Fibroblast of skin of right biceps (primary cell): ENCODE data around the gene UBALD1.

Experiments used
- DNase-seq: peaks from one replicate; pipeline ENCODE4 v3.0.0-alpha.2; 2013

Gene UBALD1

GRCh38 chr16:4613636-4614570, 785 bp downstream of the UBALD1 start:
- peak; percentile 42 for DNase-seq

GRCh38 chr16:4612977-4613635, 1.6 kb downstream of the UBALD1 start:
- DNase-seq: no peak

GRCh38 chr16:4612474-4612931, 2.2 kb downstream of the UBALD1 start:
- DNase-seq: no peak

- peak; percentile 13 for DNase-seq
Observed at GRCh38 chr16:4611337-4612021, 3.2 kb downstream of the UBALD1 start.

GRCh38 chr16:4610011-4611005, 4.4 kb downstream of the UBALD1 start:
- DNase-seq: no peak

- DNase-seq: no peak
Observed at GRCh38 chr16:4609200-4610010, 5.3 kb downstream of the UBALD1 start.

DNA sequence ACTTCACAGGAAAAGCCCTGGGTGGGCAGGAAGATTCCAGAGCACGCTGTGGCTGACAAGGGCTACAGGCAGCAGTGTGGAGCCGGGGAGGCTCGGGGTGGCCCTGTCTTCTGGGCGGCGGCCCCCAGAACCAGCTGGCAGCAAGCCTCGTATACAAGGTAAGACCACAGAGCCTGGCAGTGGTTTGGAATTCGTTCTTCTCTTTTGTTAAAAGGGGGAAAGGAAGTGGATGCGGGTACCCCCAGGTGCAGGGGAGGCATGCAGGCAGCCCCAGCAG, 6.0 kb downstream of the UBALD1 start:
- DNase-seq: no peak

- DNase-seq: no peak
Observed at GRCh38 chr16:4607841-4608703, 6.6 kb downstream of the UBALD1 start.

GRCh38 chr16:4606354-4606753, 8.3 kb downstream of the UBALD1 start:
- no peak for DNase-seq

- DNase-seq: no peak
Observed at GRCh38 chr16:4604401-4604800, 10.3 kb downstream of the UBALD1 start.

GRCh38 chr16:4603624-4604170, 11.0 kb downstream of the UBALD1 start:
- no peak for DNase-seq

DNA sequence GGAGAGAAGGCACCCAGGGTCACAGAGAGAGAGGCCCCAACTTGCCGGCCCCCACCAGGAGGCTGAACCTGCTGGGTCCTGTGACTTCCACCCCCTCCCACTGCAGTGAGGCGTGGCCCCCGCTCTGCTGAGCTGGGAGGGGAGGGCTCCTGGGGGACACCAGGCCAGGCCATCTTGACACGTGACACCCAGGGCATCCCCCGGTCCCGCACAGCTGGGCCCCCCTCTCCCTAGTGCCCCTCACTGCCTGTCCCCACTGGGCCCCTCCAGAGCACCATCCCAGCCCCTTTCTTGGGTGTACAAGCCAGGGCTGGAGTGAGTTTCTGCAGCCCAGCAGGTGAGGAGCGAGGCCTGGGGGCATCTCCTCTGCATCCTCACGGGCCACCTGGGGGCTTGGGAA, 12.4 kb downstream of the UBALD1 start:
- DNase-seq: no peak

DNA sequence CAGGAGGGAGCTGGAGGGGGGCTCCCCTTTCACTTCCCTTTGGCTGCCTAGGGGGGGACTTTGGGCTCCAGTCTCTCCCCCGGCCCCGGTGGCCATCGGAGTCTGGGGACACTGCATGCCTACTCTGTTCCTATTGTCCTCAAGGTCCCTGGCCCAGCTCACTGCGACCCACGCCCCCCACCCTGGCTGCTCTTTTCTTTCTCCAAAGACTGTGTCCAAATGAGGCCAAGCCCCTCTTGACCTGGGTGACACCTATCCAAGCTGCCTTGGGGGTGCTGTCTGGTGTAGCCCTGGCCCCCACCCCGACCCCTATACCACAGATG, 12.9 kb downstream of the UBALD1 start:
- DNase-seq: no peak

DNA sequence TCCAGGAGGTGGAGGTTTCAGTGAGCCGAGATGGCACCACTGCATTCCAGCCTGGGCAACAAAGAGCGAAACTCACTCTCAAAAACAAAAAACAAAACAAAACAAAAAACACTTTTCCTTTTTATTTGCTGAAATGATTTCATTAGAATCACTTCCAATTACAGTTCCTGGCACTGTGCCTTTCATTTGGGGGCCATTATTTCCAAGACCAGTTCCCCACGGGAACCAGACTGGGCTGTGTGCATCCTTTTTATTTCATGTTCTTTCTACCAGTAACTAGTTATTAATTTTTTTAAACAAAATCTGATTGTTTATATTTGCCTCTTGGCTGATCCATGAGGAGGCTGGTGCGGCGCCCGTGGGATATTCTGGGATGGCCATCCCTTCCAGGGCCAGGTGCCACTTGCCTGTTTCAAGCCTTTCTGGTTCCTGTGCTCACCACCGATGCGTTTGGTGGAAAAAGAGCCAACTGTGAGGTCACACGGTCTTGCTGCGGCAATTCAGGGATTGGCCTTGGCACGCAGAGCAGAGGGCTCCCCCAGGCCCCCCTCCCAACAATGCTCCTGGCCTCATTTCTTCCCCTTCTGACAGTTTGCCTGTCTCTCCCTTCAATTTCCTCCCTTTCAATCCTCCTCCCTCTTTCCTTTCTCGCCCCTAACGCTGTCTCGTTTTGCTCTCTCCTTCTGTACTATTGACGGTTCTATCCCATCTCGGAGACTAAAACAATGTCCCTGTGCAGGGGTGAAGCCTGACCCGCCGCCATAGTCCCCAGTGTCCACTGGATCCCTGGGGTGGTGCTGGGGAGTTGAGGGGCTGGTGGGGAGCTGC, 13.4 kb downstream of the UBALD1 start:
- DNase-seq: no peak

GRCh38 chr16:4599545-4599944, 15.1 kb downstream of the UBALD1 start:
- DNase-seq: no peak

GRCh38 chr16:4599037-4599436, 15.7 kb downstream of the UBALD1 start:
- DNase-seq: no peak

- no peak for DNase-seq
Observed at GRCh38 chr16:4597174-4597573, 17.5 kb downstream of the UBALD1 start.

GRCh38 chr16:4594433-4595410, 20.0 kb downstream of the UBALD1 start:
- no peak for DNase-seq
